CD4-positive, alpha-beta T cell treated with Interleukin-6 for 4 hours (primary cell): ENCODE measurements around the gene CDKL1.
"Not testable (repeated sequence)": the region's sequence is repeated elsewhere in the genome, so short reads cannot be mapped to it uniquely, and the experiment has no call there.

Source experiments
- DNase-seq: peaks from one replicate; pipeline ENCODE4 v3.0.0-alpha.2; 2020; ENCODE audit warnings: mixed read lengths

Gene CDKL1

DNA sequence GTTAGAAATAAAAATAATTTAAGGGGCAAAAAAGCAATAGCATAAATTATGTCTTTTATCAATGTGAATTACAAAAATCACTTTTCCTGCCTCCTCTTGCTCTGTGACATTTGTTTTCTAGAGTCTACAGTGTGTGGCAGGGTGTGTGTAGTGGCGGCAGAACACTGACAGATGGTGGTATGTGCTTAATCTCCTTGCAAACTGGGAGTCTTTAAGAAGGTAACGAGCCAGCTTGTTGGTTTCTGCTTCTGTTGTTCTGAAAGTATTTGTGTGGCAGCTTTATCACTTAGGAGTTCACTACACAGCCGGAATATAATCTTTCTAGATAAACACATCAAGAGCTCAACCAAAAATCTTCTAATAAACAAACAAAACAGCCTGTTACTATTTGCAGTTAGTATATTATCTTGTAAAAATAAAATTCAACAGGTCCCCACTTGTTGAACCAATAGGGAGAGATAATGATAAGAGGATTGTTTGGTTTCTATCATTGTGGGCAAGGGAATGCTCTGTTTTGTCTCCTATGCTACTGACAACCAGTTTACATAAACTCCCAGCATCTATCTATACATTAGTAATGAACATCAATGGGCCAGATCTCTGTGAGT lies 13.0 kb downstream of the CDKL1 start:
- no peak for DNase-seq

- no peak for DNase-seq
Measured at GRCh38 chr14:50381823-50382287, 14.8 kb downstream of the CDKL1 start.

GRCh38 chr14:50381008-50381407 lies 15.7 kb downstream of the CDKL1 start:
- DNase-seq = no peak

DNA sequence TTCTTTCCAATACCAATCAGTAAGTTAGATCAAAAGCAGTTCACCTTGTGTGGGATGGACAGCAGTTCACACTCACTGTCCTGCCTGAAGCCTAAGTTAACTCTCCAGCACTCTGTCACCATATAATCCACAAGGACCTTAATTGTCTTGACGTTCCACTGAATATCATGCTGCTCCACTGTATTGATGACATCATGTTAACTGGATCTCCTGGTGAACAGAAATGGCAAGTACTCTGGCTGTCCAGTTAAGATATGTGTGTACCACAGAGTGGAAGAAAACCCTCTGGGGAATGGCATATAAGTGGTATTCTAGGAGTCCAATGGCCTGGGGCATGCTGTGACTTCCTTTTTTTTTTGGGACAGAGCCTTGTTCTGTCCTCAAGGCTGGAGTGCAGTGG lies 16.2 kb downstream of the CDKL1 start:
- no peak for DNase-seq

- no peak for DNase-seq
Measured at GRCh38 chr14:50379563-50379962, 17.1 kb downstream of the CDKL1 start.

GRCh38 chr14:50377550-50378085 lies 19.1 kb downstream of the CDKL1 start:
- no peak for DNase-seq

DNA sequence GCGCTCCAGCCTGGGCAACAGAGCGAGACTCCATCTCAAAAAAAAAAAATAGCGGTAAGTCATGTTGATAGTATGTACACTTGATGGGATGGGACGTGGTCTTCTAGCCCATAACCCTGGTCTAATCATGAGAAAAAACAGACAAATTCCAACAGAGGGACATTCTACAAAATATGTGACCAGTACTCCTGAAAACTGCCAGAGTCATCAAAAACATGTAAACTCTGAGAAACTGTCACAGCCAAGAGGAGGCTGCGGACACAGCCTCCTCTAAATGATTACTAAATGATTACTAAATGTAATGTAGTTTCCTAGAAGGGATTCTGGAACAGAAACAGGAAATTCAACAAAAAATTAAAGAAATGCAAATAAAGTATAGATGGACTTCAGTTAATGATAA lies 20.9 kb downstream of the CDKL1 start:
- no peak for DNase-seq

DNA sequence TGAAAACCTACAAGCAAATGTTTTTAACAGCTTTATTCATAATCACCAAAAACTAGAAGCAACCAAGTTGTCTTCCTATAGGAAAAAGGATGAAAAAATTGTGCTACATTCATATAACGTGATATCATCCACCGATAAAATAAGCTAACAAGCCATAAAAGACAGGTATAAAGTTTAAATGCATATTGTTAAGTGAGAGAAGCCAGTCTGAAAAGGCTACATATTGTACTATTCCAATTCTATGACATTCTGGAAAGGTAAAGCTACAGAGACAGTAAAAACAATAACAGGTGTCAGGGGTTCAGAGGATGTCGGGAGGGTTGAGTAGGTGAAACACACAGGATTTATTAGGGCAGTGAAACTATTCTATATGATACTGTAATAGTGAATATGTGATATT lies 22.7 kb downstream of the CDKL1 start:
- no peak for DNase-seq

DNA sequence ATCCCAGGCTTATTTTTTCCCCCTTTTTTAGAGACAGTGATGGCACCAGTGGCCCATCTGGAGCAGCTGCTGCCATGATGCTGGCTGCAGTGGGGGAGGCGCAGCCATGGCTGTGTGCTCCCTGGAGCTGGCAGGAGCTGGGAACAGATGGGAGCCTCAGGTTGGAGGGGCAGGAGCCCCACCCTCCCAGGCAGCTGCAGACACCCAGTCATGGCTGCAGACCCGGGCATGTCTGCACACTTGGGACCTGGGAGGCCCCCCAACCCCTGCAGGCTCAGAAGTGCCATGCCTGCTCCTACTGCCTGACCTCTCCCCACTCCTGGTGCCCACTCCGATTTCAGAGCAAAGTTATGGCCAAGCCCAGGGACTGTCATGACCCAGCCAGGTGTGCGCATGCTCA lies 25.1 kb downstream of the CDKL1 start:
- DNase-seq = no peak

DNA sequence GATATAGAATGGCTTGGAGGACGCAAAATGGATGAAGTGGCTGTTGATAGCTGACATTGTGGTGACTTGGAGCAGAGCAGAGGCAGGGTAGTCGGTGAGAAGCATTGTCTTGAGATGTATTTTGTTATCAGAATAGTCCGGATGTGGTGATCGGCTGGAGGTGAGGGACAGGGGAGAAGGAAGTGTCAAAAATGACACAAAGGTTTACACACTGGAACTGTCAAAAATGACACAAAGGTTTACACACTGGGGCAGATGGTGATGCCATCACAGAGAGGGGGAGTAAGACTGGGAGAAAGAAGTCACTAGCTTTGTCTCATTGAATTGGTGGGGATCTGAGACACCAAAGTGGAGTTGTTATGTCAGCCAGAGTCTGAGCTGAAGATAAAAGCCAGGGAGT lies 30.1 kb downstream of the CDKL1 start:
- no peak for DNase-seq

GRCh38 chr14:50366115-50366514 lies 30.6 kb downstream of the CDKL1 start:
- DNase-seq = no peak

DNA sequence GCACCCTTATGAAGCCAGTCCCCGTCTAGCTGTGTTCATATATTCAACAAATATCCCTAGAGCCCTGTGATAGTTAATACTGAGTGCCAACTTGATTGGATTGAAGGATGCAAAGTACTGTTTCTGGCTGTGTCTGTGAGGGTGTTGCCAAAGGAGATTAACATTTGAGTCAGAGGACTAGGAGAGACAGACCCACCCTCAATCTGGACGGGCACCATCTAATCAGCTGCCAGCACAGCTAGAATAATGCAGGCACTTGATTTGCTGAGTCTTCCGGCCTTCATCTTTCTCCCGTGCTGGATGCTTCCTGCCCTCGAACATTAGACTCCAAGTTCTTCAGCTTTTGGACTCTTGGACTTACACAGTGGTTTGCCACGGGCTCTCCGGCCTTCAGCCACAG lies 31.1 kb downstream of the CDKL1 start:
- not testable (repeated sequence) for DNase-seq

DNA sequence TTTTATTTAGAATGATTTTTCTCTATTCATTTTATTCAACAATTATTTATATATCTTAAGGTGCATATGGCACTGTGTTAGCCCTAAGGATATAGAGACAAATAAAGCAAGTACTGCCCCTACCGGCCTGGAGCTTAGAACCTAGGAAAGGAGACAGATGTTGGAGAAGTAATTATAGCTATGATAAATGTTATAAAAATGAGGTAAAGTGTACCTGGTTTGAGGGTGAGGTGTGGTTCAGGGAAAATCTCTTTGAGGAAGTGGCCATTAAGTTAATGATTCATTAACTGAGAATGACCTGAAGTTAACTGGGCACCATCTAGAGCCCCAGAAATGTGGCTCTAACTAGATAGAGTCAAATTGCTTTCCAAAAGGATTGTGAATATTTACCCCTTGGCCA lies 31.9 kb downstream of the CDKL1 start:
- DNase-seq = no peak

DNA sequence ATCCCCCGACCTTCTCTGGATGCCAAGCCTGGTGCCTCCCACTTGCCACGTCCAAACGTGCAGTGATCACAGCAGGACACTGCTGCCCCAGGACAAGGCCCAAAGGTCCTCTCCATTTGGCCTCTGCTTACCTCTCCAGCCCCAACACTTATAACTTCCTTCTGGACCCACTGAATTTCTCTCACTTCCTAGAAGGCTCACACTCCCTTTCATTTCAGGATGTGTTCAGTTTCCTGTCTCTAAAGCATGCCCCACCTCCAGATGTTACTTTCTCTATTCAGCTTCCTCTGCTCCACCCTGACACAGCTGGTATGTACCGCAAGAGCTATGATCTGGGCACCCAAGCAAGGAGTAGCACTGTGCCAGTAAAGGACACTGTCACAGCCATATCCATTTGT lies 33.0 kb downstream of the CDKL1 start:
- DNase-seq = peak; percentile 57

DNA sequence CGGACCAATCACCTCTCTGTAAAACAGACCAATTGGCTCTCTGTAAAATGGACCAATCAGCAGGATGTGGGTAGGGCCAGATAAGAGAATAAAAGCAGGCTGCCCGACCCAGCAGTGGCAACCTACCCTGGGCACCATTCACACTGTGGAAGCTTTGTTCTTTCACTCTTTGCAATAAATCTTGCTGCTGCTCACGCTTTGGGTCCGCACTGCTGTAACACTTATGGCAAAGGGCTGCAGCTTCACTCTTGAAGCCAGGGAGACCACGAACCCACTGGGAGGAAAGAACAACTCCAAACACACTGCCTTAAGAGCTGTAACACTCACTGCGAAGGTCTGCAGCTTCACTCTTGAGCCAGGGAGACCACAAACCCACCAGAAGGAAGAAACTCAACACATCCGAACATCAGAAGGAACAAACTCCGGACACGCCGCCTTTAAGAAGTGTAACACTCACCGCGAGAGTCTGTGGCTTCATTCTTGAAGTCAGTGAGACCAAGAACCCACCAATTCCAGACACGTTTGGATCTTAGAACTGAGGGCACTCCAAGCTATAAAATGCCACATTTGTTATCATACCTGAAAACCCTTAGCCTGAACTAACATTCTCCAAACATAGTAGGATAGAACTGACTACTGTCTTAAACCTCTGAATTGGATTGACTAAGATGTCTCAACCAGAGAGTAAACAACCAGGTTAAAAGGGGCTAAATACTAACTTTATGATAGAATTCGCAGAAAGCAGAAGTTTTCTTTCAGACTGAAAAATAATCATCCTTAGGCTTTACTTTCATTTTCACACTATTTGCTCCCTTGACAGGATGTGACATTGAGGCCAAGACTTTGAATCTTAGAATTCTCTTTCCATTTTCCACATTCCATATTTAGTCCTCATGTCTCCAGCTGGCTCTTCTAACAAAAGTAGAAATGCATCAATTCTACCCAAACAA lies 33.6 kb downstream of the CDKL1 start:
- peak; percentile 15 for DNase-seq

GRCh38 chr14:50361473-50362403 lies 34.9 kb downstream of the CDKL1 start:
- not testable (repeated sequence) for DNase-seq

- no peak for DNase-seq
Measured at GRCh38 chr14:50360851-50361250, 35.8 kb downstream of the CDKL1 start.

GRCh38 chr14:50360093-50360492 lies 36.6 kb downstream of the CDKL1 start:
- no peak for DNase-seq

DNA sequence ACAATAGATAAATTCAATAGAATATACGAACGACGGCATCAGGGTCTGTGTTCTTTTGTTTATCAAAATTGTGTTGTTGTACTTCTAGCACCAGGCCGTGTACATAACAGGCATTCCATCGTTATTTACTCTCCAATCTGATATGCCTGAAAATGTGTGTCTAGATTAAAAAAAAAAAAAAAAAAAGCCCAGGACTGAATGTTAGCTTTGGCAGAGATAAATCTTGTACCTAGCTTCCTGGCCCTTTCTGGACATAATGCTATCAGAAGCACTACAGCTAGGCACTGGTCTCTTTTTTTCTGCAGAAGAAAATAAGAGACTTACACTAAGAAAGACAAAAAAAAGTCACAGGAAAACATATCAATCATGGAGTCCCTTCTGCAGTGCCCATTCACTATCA lies 37.0 kb downstream of the CDKL1 start:
- DNase-seq = no peak

DNA sequence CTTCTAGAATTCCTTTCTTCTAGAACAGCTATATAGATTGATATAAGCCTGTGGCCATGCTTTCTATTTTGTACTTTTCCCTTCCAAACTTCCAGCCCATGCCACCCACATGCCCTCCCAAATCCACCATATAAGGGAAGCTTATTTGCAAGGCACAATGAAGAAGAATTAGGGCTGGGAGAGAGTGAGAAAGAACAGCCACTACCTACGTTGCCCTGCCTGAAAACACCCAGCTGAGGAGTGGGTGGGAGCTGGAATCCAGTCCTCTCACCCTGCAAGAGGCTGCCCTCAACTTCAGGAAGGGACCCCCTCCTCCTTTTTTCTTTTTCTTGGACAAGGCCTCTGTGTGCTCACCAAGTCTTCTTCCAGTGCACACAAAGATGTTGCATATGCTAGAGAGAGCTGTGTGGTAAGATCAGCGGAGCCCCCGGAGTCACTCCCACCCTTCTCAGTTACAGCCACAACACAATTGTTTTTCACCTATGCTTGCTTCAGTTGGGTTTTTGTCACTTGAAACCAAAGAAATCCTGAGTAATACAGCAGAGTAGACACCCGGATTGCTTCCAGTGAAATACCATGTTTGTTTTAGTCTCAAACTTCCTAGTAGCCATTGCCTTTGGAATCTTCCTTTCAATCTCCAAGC lies 38.8 kb downstream of the CDKL1 start:
- DNase-seq = no peak

DNA sequence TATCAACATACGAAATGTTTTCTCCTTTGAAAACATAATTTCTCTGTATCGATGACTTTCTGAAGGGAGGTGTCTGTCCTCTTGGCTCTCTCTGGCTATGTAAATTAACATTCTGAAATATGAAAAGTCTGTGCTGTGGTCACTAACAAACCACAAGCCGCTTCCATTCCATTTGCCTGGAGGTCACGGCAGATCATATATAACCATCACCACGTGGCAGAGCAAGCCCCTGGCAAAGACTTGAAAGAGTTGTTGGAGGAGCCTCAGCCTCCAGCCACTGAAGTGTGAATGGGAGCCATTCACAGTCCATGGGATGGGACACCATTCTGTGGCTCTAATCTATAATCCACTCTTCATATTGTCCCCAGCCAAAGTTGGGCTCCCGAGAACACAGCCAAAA lies 39.6 kb downstream of the CDKL1 start:
- DNase-seq = no peak

GRCh38 chr14:50356283-50356682 lies 40.4 kb downstream of the CDKL1 start:
- not testable (repeated sequence) for DNase-seq
